HUES6 (cell line): Measurements from ENCODE around the gene WRNIP1.

ENCODE experiments used
- H3K27ac ChIP-seq: 2 replicates; pipeline ENCODE4 v1.7.0; 2013; ENCODE audit warnings: low read depth, mild to moderate bottlenecking, low read length, inconsistent platforms
- H3K27me3 ChIP-seq: 2 replicates; pipeline ENCODE4 v1.6.1; 2013; ENCODE audit warnings: low read length; ENCODE audit not compliant: control insufficient read depth, insufficient read depth
- H3K36me3 ChIP-seq: 2 replicates; pipeline ENCODE4 v1.6.1; 2013; ENCODE audit warnings: low read length; ENCODE audit not compliant: control insufficient read depth, insufficient read depth
- H3K4me1 ChIP-seq: 2 replicates; pipeline ENCODE4 v1.6.1; 2013; ENCODE audit warnings: low read length; ENCODE audit not compliant: control insufficient read depth, insufficient read depth
- H3K4me3 ChIP-seq: 2 replicates; pipeline ENCODE4 v1.5.1; 2013; ENCODE audit warnings: low read depth, low read length
- H3K9ac ChIP-seq: one replicate; pipeline ENCODE4 v1.6.1; 2013; ENCODE audit warnings: mild to moderate bottlenecking, low read length
- H3K9me3 ChIP-seq: 2 replicates; pipeline ENCODE4 v1.6.1; 2013; ENCODE audit warnings: low read depth, low read length; ENCODE audit not compliant: control insufficient read depth, insufficient read depth

WRNIP1 gene

DNA sequence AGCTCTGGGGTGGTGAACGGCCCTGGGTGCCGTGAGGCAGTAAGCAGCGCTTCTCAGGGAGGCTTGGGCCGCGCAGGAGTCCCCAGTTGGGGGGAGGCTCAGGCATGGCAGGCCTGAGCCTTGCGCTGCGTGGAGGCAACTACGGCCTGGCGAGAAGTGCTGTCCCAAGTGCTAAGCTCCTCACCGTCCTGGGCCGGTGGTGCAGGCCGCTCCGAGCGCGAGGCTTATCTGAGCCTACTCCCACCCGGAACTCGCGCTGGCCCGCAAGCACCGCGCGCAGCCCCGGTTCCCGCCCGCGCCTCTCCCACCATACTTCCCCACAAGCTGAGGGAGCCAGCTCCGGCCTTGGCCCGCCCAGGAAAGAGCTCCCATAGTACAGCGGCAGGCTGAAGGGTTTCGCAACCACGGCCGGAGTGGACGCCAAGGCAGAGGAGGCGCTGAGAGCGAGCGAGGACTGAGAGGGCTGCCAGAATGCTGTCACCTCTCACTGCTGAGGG lies 1.8 kb upstream of the WRNIP1 start:
- no peaks in the 10 kb centered on the region for H3K36me3 ChIP-seq
- H3K4me3 ChIP-seq = no peak overlapping the region
- no peaks in the 10 kb centered on the region for H3K9me3 ChIP-seq
- no peak overlapping the region for H3K27ac ChIP-seq
- peaks cover 13% of the 10 kb centered on the region for H3K4me1 ChIP-seq
- no peak overlapping the region for H3K9ac ChIP-seq
- no peaks in the 10 kb centered on the region for H3K27me3 ChIP-seq

DNA sequence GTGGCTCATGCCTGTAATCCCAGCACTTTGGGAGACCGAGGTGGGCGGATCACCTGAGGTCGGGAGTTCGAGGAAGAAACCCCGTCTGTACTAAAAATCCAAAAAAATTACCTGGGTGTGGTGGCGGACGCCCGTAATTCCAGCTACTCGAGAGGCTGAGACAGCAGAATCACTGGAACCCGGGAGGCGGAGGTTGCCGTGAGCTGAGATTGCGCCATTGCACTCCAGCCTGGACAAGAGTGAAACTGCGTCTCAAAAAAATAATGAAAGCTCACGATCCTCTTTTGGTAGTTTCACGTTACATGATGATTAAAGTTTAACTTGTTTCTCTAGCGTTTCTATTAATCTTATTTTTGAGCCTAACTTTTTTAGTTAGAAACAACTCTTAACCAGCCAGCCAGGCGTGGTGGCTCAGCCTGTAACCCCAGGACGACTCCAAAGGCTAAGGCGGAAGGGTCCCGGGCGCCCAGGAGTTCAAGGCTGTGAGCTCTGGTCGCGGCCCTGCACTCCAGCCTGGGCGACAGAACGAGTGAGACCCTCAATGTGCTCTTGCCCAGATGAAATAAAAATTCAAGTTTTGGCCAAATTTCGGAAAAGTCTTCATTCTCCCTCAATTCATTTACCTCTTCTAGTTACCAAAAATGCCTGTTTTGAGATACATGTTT lies 1.2 kb upstream of the WRNIP1 start:
- H3K4me3 ChIP-seq = peak overlapping the region; percentile 77
- H3K36me3 ChIP-seq = no peaks in the 10 kb centered on the region
- no peaks in the 10 kb centered on the region for H3K27me3 ChIP-seq
- peaks cover 18% of the 10 kb centered on the region for H3K4me1 ChIP-seq
- H3K9ac ChIP-seq = no peak overlapping the region
- no peak overlapping the region for H3K27ac ChIP-seq
- H3K9me3 ChIP-seq = no peaks in the 10 kb centered on the region

DNA sequence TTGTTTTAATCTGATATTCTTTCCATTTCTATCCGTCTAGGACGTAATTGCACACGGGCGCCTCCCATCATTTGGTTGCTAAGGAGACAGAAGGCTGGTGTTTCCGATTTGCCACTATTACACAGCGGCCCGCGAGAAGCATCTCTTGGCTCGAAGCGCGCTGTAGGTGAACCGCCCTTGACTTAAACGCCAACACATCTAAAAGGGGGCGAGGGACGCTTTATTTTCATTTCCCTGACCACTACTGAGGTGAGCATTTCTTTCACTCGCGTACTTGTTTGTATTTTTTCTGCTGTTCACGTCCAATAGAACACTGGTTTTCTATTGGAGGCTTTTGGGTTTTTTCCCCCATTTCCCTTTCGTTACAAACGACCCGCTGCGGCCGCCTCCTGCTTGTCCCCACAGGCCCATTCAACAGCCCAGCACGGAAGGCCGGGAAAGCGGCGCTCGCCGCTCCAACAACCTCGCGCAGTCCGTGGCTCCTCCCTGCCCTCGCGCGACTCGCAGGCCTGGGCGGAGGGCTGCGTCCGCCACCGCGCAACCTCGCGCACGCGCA lies 505 bp upstream of the WRNIP1 start:
- no peaks in the 10 kb centered on the region for H3K36me3 ChIP-seq
- peaks cover 20% of the 10 kb centered on the region for H3K4me1 ChIP-seq
- H3K9ac ChIP-seq = peak overlapping the region; percentile 77
- H3K27me3 ChIP-seq = no peaks in the 10 kb centered on the region
- no peak overlapping the region; the same call in 1 of the 2 replicates for H3K27ac ChIP-seq
- H3K9me3 ChIP-seq = no peaks in the 10 kb centered on the region
- H3K4me3 ChIP-seq = peak overlapping the region; percentile 77

DNA sequence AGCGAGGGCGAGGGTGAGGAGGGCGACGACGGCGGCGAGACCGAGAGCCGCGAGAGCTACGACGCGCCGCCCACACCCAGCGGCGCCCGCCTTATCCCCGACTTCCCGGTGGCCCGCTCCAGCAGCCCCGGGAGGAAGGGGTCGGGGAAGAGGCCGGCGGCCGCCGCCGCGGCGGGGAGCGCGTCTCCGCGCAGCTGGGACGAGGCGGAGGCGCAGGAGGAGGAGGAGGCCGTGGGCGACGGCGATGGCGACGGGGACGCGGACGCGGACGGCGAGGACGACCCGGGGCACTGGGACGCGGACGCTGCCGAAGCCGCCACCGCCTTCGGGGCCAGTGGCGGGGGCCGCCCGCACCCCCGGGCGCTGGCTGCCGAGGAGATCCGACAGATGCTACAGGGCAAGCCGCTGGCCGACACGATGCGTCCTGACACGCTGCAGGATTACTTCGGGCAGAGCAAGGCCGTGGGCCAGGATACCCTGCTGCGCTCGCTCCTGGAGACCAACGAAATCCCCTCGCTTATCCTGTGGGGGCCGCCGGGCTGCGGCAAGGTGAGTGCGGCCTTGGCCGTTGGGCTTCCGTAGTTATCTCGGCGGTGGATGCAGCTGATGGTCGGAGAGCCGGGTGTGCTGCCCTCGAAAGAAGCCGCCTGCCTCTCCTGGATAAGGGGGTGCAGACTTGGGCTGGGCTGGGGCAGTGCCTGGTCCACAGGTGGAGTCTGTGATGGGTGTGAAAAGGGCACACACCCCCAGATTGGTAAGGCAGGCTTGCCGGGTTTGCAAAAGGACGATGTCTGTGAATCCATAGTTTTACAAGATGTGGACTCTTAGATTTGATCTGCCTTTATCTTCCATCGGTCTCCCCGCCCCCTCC lies 938 bp downstream of the WRNIP1 start:
- Histone ChIP-seq H3K4me3 (peak overlapping the region; percentile 99), H3K27ac (peak overlapping the region; percentile 80; the same call in 1 of the 2 replicates), H3K36me3 (peaks cover 7% of the 10 kb centered on the region), H3K9me3 (no peaks in the 10 kb centered on the region), H3K4me1 (peaks cover 28% of the 10 kb centered on the region), H3K27me3 (no peaks in the 10 kb centered on the region), H3K9ac (peak overlapping the region; percentile 93)

DNA sequence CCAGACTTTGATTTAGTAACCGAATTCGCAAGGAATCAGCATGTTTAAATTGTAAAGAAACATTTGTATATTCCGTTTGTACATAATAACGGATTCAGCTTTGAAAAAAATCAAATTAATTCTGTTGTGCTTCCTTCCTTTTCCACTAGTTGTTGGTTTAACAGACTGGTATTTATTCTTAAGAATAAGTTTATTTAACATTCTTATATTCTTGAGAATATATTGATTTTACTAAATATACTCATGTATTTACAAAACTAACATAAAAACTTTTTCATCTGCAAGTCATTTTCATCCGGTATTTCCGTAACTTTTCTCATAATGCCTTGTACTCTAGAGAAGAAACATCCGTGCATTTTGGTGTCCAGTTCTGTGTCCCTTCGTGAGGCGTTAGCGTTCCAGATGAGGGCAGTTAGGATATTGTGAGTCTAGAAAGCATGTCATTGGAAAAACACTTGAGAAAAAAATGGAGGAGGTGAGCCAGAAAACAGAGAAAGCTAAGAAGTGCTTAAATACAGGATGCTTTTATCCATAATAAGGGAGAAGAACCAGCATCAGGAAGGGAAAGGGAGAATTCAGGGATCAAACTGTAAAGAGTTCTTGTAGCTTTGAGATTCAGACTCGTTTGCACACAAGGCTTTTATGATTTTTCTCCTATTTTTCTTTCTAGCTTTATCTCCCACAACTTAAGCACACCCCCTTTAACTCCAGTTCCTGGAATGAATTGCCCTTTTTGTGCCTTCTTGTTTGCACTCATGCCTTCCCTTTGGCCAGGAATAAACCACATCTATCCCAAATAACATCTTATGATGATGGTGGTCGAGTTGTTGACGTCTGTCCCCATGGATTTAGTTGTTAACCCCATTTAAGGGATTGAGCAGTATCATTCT lies 1.8 kb downstream of the WRNIP1 start:
- Histone ChIP-seq H3K27ac (no peak overlapping the region), H3K4me1 (peaks cover 28% of the 10 kb centered on the region), H3K4me3 (peak overlapping the region; percentile 99), H3K27me3 (no peaks in the 10 kb centered on the region), H3K9me3 (no peaks in the 10 kb centered on the region), H3K9ac (peak overlapping the region; percentile 93), H3K36me3 (peaks cover 14% of the 10 kb centered on the region)

DNA sequence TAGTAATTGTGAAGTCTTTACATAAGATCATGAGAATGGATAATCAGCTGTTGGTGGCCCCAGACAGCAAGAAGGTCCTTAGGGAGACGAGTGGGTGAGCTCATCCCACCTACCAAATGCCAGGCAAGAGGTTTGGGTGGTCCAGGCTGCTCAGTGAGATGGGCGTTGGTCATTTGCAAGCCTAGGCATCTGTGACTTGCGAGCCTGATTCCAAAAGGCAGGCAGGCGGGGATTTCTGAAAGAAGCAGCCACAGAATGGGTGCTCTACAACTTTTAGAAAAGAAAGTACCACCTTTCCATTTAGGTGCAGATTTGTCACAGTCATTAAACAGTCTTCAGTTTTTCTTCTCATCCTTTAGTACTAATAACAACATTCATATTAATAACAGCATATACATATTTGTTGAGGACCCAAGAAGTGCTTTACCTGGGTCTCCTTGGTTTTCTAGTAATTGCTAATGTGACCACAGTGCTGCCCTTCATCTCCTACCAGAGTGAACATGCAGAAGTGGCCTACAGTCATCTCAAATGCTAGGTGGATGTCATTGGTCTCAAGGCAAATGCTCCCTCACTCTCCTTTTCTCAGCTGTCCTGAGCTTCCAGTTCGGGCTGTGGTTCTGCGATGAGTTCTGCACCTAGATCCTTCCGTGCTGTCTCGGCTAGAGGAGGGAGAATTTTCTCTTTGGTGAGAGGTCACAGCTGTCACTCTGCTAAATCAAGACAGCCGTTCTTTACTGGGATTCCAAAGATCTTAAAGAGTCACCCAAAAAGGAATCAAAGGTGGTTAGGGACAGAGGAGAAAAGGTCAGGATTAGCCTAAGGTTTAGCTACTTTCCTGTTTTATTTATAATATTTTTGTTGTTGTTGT lies 2.7 kb downstream of the WRNIP1 start:
- Histone ChIP-seq H3K27me3 (no peaks in the 10 kb centered on the region), H3K9me3 (no peaks in the 10 kb centered on the region), H3K4me3 (peak overlapping the region; percentile 99), H3K4me1 (peaks cover 28% of the 10 kb centered on the region), H3K9ac (peak overlapping the region; percentile 4), H3K27ac (no peak overlapping the region), H3K36me3 (peaks cover 23% of the 10 kb centered on the region)

DNA sequence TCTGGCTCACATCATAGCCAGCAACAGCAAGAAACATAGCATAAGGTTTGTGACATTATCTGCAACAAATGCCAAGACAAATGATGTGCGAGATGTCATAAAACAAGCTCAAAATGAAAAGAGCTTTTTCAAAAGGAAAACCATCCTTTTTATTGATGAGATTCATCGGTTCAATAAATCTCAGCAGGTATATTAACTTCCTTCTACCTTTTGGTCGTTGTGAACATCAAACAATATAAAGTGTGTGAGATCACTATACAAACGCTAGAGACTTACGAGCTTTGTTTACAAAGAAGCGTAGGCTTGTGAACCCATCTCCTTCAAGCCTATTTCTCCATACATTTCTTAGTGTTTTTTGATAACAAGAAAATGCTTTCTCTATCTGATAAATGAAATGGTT lies 3.5 kb downstream of the WRNIP1 start:
- Histone ChIP-seq H3K4me3 (no peak overlapping the region), H3K36me3 (peaks cover 31% of the 10 kb centered on the region), H3K9me3 (no peaks in the 10 kb centered on the region), H3K27ac (no peak overlapping the region), H3K4me1 (peaks cover 28% of the 10 kb centered on the region), H3K9ac (no peak overlapping the region), H3K27me3 (no peaks in the 10 kb centered on the region)

DNA sequence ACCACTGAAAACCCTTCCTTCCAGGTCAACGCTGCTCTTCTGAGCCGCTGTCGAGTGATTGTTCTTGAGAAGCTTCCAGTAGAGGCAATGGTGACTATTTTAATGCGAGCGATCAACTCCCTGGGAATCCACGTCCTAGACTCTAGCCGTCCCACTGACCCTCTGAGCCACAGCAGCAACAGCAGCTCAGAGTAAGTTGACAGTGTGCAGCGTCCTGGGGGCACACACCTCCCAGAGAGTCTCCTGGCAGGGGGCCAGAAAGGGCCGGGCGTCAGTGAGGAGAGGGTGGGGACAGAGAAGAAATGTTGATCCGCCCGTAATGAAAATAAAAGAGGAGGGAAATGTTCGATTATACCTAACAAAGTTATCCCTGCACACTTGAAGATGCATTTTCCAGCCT lies 5.0 kb downstream of the WRNIP1 start:
- Histone ChIP-seq H3K4me3 (no peak overlapping the region), H3K27ac (no peak overlapping the region), H3K9me3 (no peaks in the 10 kb centered on the region), H3K27me3 (no peaks in the 10 kb centered on the region), H3K9ac (no peak overlapping the region), H3K4me1 (peaks cover 28% of the 10 kb centered on the region), H3K36me3 (peaks cover 45% of the 10 kb centered on the region)

DNA sequence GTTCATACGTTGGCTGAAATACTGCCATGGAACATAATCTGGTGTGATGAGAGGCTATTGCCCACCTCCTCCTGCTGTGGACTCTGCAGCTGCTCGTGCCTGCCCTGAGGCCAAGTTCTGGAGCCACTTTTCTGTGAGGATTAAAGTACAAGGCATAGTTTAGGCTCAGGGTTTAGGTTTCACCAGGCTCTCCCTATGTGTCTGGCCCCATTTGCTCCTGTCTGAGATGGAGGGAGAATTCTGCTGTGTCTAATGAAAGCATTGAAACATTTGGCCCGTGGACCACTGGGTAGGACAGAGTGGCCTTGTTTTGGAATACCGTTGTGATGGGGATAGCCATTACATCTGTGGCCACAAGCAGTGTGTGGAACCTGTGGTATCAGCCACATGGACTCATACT lies 5.9 kb downstream of the WRNIP1 start:
- H3K4me3 ChIP-seq = no peak overlapping the region
- peaks cover 28% of the 10 kb centered on the region for H3K4me1 ChIP-seq
- no peaks in the 10 kb centered on the region for H3K9me3 ChIP-seq
- H3K9ac ChIP-seq = no peak overlapping the region
- H3K27ac ChIP-seq = no peak overlapping the region
- peaks cover 49% of the 10 kb centered on the region for H3K36me3 ChIP-seq
- no peaks in the 10 kb centered on the region for H3K27me3 ChIP-seq

DNA sequence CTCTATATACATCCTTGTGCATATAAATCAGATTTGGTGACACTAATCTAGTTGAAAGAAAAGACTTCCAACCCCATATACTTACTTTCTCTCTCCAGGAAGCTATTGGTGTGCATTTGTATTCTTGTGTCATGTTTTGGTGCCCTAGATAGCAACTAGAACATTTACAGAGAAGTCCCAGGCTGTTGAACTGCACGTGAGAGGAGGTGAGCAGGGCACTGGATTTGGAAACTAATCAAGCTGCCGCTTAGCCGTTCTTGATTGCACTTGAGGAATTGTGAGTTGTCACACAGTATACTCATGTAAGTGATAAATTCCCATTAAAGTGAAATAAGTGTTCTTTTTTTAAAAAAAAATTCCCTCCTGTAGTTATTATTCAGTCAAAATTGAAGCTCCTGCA lies 7.6 kb downstream of the WRNIP1 start:
- H3K4me3 ChIP-seq = no peak overlapping the region
- H3K9me3 ChIP-seq = no peaks in the 10 kb centered on the region
- H3K27ac ChIP-seq = no peak overlapping the region
- H3K27me3 ChIP-seq = no peaks in the 10 kb centered on the region
- H3K36me3 ChIP-seq = peaks cover 60% of the 10 kb centered on the region
- no peak overlapping the region for H3K9ac ChIP-seq
- peaks cover 19% of the 10 kb centered on the region for H3K4me1 ChIP-seq
